Lower lobe of right lung (tissue), 2 donors: Measurements from ENCODE around the gene S100A1. TPM values are rescaled to one million over a fixed set of nuclear protein-coding genes. Genes with fewer than 3 reads are reported as not detected.

Source experiments
- ATAC-seq, 2 donors: fragments of 200-7000 bp; cut with Tn5 transposase; one replicate each; pipeline ENCODE4 v1.9.1; 2020 to 2022; ENCODE audit warnings: mild to moderate bottlenecking in 2 of 2, moderate library complexity in 2 of 2
- DNase-seq: peaks from one replicate; pipeline ENCODE4 v3.0.0-alpha.2; 2020
- H3K27ac ChIP-seq: fragments of 200-600 bp; one replicate; pipeline ENCODE4 v1.8.0; 2022
- H3K27me3 ChIP-seq: fragments of 200-600 bp; one replicate; pipeline ENCODE4 v1.8.0; 2022; ENCODE audit warnings: low read depth
- H3K36me3 ChIP-seq: fragments of 200-600 bp; one replicate; pipeline ENCODE4 v1.8.0; 2022; ENCODE audit warnings: mild to moderate bottlenecking
- H3K4me1 ChIP-seq: fragments of 200-600 bp; one replicate; pipeline ENCODE4 v1.8.0; 2022
- H3K4me3 ChIP-seq: fragments of 200-600 bp; one replicate; pipeline ENCODE4 v1.8.0; 2022; ENCODE audit warnings: mild to moderate bottlenecking
- H3K9me3 ChIP-seq: fragments of 200-600 bp; one replicate; pipeline ENCODE4 v1.8.0; 2022
- intact Hi-C: fragments of 100-400 bp; cut with DNase I; formaldehyde crosslinking; loops from one replicate; pipeline ENCODE4 v1.11.0; 2022
- total RNA-seq: library from RNA; stranded (reverse); fragmentation: NEBNext Ultra II Directional; extraction: Animal tissue kit (Norgen Biotek cat#: 25700); gene quantifications from one replicate; pipeline ENCODE4 v1.2.1, GENCODE V29; 2021
- TF ChIP-seq, protein P1 (sequence below): fragments of 200-600 bp; IDR thresholded peaks from one replicate; pipeline ENCODE4 v1.8.0; 2022; ENCODE audit warnings: antibody characterized with exemption, mild to moderate bottlenecking
- donor health status: DM: no; HTN: yes; CAD: no; lungs with severe emphysema.

Gene S100A1
- total RNA-seq, 1 donor from 2014 or later: 0.71 TPM

DNA sequence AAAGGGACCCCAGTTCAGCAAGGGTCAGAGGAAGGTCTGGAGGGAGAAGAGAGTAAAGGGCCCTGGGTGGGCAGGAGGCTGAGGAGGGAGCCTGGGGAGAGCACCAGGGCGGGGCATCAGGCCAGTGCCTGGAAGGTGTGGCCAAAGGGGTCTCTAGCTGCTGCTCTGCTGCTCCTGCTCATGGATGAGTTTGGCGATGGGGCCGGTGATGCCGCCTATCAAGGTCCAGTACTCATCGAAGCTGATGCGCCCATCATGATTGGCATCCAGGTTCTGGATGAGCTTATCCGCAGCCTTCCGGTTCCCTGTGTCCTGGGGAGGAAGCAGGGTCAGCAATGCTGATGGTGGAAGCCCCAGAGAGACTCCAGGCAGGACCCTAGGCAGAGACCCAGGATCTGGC, 20.9 kb upstream of the S100A1 start:
- H3K36me3 ChIP-seq: peaks cover 28% of the 10 kb centered on the region
- intact Hi-C loops: no loop called here
- DNase-seq (no peak), ATAC-seq (no peak)
- H3K27ac ChIP-seq: no peak overlapping the region
- H3K4me1 ChIP-seq: peaks cover 42% of the 10 kb centered on the region
- H3K4me3 ChIP-seq: peak overlapping the region; percentile 60
- no peaks in the 10 kb centered on the region for H3K27me3 ChIP-seq
- no peaks in the 10 kb centered on the region for H3K9me3 ChIP-seq
- TF ChIP-seq, protein P1, sequence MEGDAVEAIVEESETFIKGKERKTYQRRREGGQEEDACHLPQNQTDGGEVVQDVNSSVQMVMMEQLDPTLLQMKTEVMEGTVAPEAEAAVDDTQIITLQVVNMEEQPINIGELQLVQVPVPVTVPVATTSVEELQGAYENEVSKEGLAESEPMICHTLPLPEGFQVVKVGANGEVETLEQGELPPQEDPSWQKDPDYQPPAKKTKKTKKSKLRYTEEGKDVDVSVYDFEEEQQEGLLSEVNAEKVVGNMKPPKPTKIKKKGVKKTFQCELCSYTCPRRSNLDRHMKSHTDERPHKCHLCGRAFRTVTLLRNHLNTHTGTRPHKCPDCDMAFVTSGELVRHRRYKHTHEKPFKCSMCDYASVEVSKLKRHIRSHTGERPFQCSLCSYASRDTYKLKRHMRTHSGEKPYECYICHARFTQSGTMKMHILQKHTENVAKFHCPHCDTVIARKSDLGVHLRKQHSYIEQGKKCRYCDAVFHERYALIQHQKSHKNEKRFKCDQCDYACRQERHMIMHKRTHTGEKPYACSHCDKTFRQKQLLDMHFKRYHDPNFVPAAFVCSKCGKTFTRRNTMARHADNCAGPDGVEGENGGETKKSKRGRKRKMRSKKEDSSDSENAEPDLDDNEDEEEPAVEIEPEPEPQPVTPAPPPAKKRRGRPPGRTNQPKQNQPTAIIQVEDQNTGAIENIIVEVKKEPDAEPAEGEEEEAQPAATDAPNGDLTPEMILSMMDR: no peak

DNA sequence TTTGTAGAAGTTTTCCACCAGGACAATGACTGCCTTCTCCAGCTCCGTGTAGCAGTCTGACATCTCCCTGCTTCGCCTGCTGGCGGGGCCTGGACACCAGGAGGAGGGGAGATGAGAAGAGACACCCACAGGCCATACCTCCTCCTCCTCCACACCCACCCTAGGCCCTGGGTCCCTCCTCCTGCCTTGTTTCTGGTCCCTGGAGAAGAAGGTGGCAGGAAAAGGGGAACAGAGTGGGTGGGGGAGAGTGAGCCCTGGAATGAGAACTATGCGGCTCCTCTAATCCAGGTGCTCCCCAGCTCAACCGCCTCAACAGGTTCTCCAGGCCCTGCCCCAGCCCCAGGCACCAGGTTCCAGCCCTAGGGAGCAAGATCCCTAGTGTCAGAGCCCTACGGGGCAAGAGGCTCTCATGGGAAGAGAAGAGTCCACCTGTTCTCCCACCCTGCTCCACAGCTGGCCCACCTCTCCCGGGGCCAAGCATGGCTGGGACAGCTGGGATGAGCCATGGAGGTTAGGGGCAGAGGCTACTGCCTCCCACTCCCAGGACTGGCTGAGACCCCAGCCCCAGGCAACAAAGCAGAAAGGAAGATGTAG, 20.0 kb upstream of the S100A1 start:
- Histone ChIP-seq H3K4me3 (peak overlapping the region; percentile 60), H3K4me1 (peaks cover 44% of the 10 kb centered on the region), H3K9me3 (no peaks in the 10 kb centered on the region), H3K27ac (peak overlapping the region; percentile 90), H3K36me3 (peaks cover 28% of the 10 kb centered on the region), H3K27me3 (no peaks in the 10 kb centered on the region)
- intact Hi-C loops: no loop called here
- ATAC-seq (peak; percentile 2 to 40), DNase-seq (no peak)
- TF ChIP-seq, protein P1: no peak

DNA sequence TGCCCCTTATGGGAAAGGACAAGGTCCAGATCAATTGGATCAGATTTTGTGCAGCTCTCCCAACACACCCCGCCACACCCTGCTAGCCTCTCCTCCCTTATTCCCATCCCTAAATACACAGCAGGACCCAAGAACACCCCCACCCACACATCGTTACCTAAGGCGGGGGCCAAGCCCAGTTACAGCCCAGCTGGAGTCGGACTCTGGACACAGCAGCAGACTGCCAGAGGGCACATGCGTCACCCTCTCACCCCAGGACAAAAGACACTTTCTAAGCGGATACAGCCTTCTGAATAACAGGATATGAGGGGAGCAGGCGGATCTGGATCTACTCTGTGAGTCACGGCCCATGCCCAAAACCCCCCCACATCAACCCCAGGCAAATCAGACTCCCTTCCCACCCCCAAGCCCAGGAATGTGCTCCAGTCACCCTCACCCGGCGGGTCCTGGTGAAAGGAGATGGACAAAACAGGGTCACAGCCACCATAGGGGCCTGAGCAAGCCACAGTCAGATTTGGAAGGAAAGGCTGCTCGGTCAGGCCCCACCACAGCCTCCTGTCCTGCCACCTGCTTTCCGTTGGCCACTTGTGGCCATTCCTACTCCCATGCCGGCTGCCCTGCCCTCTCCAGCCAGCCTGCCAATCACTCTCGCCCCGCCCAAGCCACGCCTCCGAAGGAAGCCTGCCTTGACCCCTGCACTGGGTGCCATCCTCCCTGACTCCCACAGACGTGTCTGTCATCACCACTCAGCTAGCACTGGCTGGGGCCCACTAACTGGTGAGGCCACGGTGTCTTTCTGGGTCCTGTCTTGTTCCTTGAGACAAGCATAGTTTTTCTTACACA, 19.3 kb upstream of the S100A1 start:
- peaks cover 47% of the 10 kb centered on the region for H3K4me1 ChIP-seq

DNA sequence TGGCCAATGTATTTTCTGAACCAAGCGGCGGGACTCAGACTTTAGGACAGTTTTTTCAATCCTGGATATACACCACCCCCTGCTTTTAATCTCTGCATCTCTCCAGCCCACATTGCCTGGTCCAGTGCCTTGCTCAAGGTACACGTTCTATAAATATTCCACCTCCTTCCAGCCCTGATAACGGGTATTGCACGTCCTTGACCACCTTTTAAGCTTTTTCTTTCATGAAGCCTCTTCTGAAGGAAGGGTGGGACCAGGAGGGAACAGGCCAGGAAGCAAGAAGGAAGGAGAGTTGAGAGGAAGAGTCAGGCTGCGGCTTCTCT, 18.7 kb upstream of the S100A1 start:
- Histone ChIP-seq H3K4me1 (peaks cover 47% of the 10 kb centered on the region), H3K27ac (peak overlapping the region; percentile 90), H3K4me3 (peak overlapping the region; percentile 60), H3K9me3 (no peaks in the 10 kb centered on the region), H3K36me3 (peaks cover 28% of the 10 kb centered on the region), H3K27me3 (no peaks in the 10 kb centered on the region)
- TF ChIP-seq, protein P1: no peak
- DNase-seq: no peak
- intact Hi-C loops: no loop called here
- ATAC-seq: no peak

More for the DNA sequence above, 19.3 kb upstream of the S100A1 start:
- intact Hi-C loops: no loop called here
- TF ChIP-seq, protein P1: no peak
- H3K27me3 ChIP-seq: no peaks in the 10 kb centered on the region
- ATAC-seq (peak; percentile 76 to 81), DNase-seq (peak; percentile 89)
- no peaks in the 10 kb centered on the region for H3K9me3 ChIP-seq
- H3K27ac ChIP-seq: peak overlapping the region; percentile 90
- peak overlapping the region; percentile 60 for H3K4me3 ChIP-seq
- H3K36me3 ChIP-seq: peaks cover 28% of the 10 kb centered on the region

DNA sequence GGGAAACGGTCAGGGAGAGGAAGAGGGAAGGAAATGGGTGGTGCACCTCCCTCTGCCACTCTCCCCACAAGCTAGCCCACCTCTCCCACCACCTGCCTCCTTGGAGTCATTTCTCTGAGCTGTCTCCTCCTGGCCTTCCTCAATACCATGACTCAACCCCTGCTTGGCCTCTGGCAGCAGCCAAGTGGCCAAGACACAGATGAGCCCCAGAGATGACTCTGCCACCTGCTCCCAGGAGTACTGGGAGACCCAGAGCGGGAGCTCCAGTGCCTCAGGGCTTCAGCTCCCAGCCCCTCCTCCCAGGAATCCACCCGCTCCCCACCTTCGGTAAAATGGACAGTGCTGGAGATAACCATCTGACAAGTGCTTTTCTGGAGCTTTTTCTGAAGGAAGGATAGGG, 17.9 kb upstream of the S100A1 start:
- no peaks in the 10 kb centered on the region for H3K9me3 ChIP-seq
- H3K36me3 ChIP-seq: peaks cover 24% of the 10 kb centered on the region
- peak overlapping the region; percentile 90 for H3K27ac ChIP-seq
- H3K4me3 ChIP-seq: no peak overlapping the region
- intact Hi-C loops: no loop called here
- no peaks in the 10 kb centered on the region for H3K27me3 ChIP-seq
- peaks cover 47% of the 10 kb centered on the region for H3K4me1 ChIP-seq
- ATAC-seq: no peak
- TF ChIP-seq, protein P1: no peak
- DNase-seq: no peak
